HCT116 (cell line): ENCODE data around the gene S100A12. TPM values are rescaled to one million over a fixed set of nuclear protein-coding genes. Genes with fewer than 3 reads are reported as not detected.

Source experiments
- ATAC-seq: fragments of 200-7000 bp; cut with Tn5 transposase; 2 replicates; pipeline ENCODE4 v1.9.1; 2020; ENCODE audit warnings: mild to moderate bottlenecking, moderate library complexity
- BruUV-seq: library from RNA; stranded (reverse); fragments of 400-500 nt; replicated peaks from 2 replicates; lab custom pipeline; 2021; lab: Mats Ljungman, UMichigan
- CTCF ChIA-PET: fragments of 300-600 bp; sonication (Branson Sonifier 250); formaldehyde crosslinking; loops from one replicate; lab custom pipeline; 2021; ENCODE audit warnings: antibody characterized with exemption; lab: Charles Lee
- POLR2A ChIA-PET: fragments of 300-600, 350-600 bp; sonication (Branson Sonifier 250); formaldehyde crosslinking; loops from one replicate; lab custom pipeline; 2021; ENCODE audit warnings: antibody characterized with exemption; lab: Charles Lee
- RAD21 ChIA-PET, 2 experiments: fragments of 300-600 bp; sonication (Branson Sonifier 250); formaldehyde crosslinking; loops; one replicate each; lab custom pipeline; 2023; ENCODE audit warnings: low total read pairs in 2 of 2; ENCODE audit not compliant: uncharacterized antibody in 2 of 2, unreplicated experiment in 2 of 2, low non-redundant PET in 1 of 2; lab: Charles Lee
- DNase-seq: peaks from one replicate; pipeline ENCODE4 v3.0.0-alpha.2; 2010; ENCODE audit warnings: low read depth, low spot score
- H2AFZ ChIP-seq: fragments of 200-600 bp; shearing (Covaris generic), sonication (generic); 2 replicates; pipeline ENCODE4 v1.6.1; 2017; ENCODE audit warnings: low read depth, mixed run types, mixed read lengths, antibody characterized with exemption, low read length; ENCODE audit not compliant: poor library complexity, severe bottlenecking
- H3K27ac ChIP-seq: 2 replicates; pipeline ENCODE4 v1.5.1; 2012; ENCODE audit warnings: low read depth, low read length
- H3K27me3 ChIP-seq: fragments of 200-600 bp; sonication (generic); 2 replicates; pipeline ENCODE4 v1.6.1; 2016; ENCODE audit warnings: mixed run types, low read length, mixed read lengths; ENCODE audit not compliant: insufficient read depth
- H3K36me3 ChIP-seq, 2 experiments: fragments of 200-500 bp in 1 of 2; fragments of 200-600 bp in 1 of 2; sonication (Bioruptor generic) in 1 of 2; sonication (generic) in 1 of 2; 2 replicates each; pipeline versions ENCODE4 v1.5.1 to v1.6.1; 2014 to 2016; ENCODE audit warnings: low read length in 2 of 2, inconsistent platforms in 1 of 2, mixed read lengths in 1 of 2, mixed run types in 1 of 2; ENCODE audit not compliant: insufficient read depth in 2 of 2, control insufficient read depth in 1 of 2
- H3K4me1 ChIP-seq, 2 experiments: fragments of 200-600 bp in 1 of 2; sonication (generic) in 1 of 2; 2 replicates each; pipeline versions ENCODE4 v1.5.1 to v1.6.1; 2012 to 2017; ENCODE audit warnings: low read length in 2 of 2, inconsistent platforms in 1 of 2, mild to moderate bottlenecking in 1 of 2, mixed read lengths in 1 of 2, mixed run types in 1 of 2, moderate library complexity in 1 of 2; ENCODE audit not compliant: insufficient read depth in 2 of 2, control insufficient read depth in 1 of 2
- H3K4me2 ChIP-seq: fragments of 200-600 bp; sonication (generic); 2 replicates; pipeline ENCODE4 v1.6.1; 2017; ENCODE audit warnings: mixed run types, low read length, mixed read lengths
- H3K4me3 ChIP-seq, 2 experiments: fragments of 200-600 bp in 1 of 2; sonication (generic) in 1 of 2; replicated peaks in 1 of 2; 2 replicates each; pipeline ENCODE4 v1.5.1; 2011 to 2016; ENCODE audit warnings: low read length in 2 of 2, control low read depth in 1 of 2, low read depth in 1 of 2, mild to moderate bottlenecking in 1 of 2, mixed read lengths in 1 of 2, mixed run types in 1 of 2
- H3K79me2 ChIP-seq: fragments of 200-600 bp; sonication (generic); 2 replicates; pipeline ENCODE4 v1.6.1; 2017; ENCODE audit warnings: mild to moderate bottlenecking, mixed run types, low read length, moderate library complexity, mixed read lengths; ENCODE audit not compliant: insufficient read depth
- H3K9ac ChIP-seq: fragments of 200-600 bp; sonication (generic); 2 replicates; pipeline ENCODE4 v1.6.1; 2016; ENCODE audit warnings: low read length, mixed read lengths
- H3K9me2 ChIP-seq: fragments of 200-600 bp; sonication (generic), shearing (Covaris generic); 2 replicates; pipeline ENCODE4 v1.6.1; 2017; ENCODE audit warnings: mixed run types, mild to moderate bottlenecking, moderate library complexity; ENCODE audit not compliant: insufficient read depth
- H3K9me3 ChIP-seq, 2 experiments: fragments of 200-500 bp in 1 of 2; fragments of 200-600 bp in 1 of 2; sonication (Bioruptor generic) in 1 of 2; sonication (generic) in 1 of 2; 2 replicates each; pipeline ENCODE4 v1.6.1; 2014 to 2017; ENCODE audit warnings: low read length in 2 of 2, mixed read lengths in 2 of 2, inconsistent platforms in 1 of 2, low read depth in 1 of 2, mild to moderate bottlenecking in 1 of 2, mixed run types in 1 of 2, moderate library complexity in 1 of 2; ENCODE audit not compliant: control insufficient read depth in 1 of 2, insufficient read depth in 1 of 2
- H4K20me1 ChIP-seq: fragments of 200-600 bp; sonication (generic), shearing (Covaris generic); 2 replicates; pipeline ENCODE4 v1.6.1; 2017; ENCODE audit warnings: mixed run types, mild to moderate bottlenecking, moderate library complexity; ENCODE audit not compliant: insufficient read depth
- EZH2phosphoT487 ChIP-seq: fragments of 200-600 bp; IDR thresholded peaks from 2 replicates; pipeline ENCODE4 v1.6.1; 2018; ENCODE audit warnings: antibody characterized with exemption, borderline replicate concordance
- JUND ChIP-seq: IDR thresholded peaks from 2 replicates; pipeline ENCODE4 v1.6.1; 2012
- POLR2A ChIP-seq: IDR thresholded peaks from 2 replicates; pipeline ENCODE4 v1.7.0; 2011; ENCODE audit warnings: borderline replicate concordance; ENCODE audit not compliant: insufficient read depth, insufficient read length; ENCODE audit errors: extremely low read depth
- POLR2AphosphoS5 ChIP-seq: IDR thresholded peaks from 2 replicates; pipeline ENCODE4 v1.6.1; 2011; ENCODE audit warnings: mild to moderate bottlenecking, low read depth, low read length, moderate library complexity
- RAD21 ChIP-seq: IDR thresholded peaks from 2 replicates; pipeline ENCODE4 v1.6.1; 2012; ENCODE audit warnings: low read depth, mild to moderate bottlenecking
- REST ChIP-seq: IDR thresholded peaks from 2 replicates; pipeline ENCODE4 v1.6.1; 2012; ENCODE audit warnings: low read depth
- SRF ChIP-seq: IDR thresholded peaks from 2 replicates; pipeline ENCODE4 v1.6.1; 2012; ENCODE audit warnings: low read depth
- YY1 ChIP-seq: IDR thresholded peaks from 2 replicates; pipeline ENCODE4 v1.6.1; 2011; ENCODE audit warnings: low read length, low read depth, moderate library complexity, mild to moderate bottlenecking; ENCODE audit not compliant: insufficient replicate concordance; ENCODE audit errors: extremely low read depth
- intact Hi-C: fragments of 100-400 bp; cut with micrococcal nuclease; formaldehyde crosslinking; loops from 2 replicates; pipeline ENCODE4 v1.10.0; 2022
- total RNA-seq: library from RNA; stranded (reverse); gene quantifications from one replicate; pipeline ENCODE4 v1.2.1, GENCODE V29; 2021; ENCODE audit not compliant: unreplicated experiment

S100A12 gene
- total RNA-seq, 1 experiment from 2014 or later: not detected

DNA sequence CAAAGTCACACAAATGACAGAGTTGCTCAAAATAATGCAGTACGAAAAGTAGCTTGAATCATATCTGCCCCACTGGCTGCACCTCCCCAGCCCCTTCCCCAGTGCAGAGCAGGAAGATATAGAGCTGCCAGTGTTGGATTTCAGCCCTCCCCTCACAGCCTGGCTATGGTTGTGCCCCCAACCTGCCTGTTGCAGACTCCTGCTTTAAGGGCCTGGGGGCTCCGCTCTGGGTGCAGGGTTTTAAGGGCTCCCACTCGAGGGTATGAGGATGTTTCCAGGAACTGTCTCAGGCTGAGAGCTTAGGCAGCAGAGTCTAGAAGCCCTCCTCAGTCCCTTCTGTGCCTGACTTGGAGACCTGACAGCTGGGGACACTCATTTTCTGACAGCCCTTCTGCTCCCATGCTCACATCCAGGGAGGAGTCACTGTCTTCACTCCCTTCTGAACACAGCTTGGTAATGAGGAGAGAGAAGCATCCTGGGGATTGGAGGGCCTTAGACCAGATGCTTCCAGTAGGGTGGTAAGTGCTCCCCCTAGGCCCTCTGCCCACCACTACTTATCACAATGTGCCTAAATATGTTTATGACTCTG, 13.1 kb downstream of the S100A12 start:
- H3K9me3 ChIP-seq: no peaks in the 10 kb centered on the region
- H3K36me3 ChIP-seq: no peaks in the 10 kb centered on the region
- no peak for DNase-seq
- POLR2A ChIA-PET: no interaction called here
- H3K4me2 ChIP-seq: no peak overlapping the region
- no peaks in the 10 kb centered on the region for H3K79me2 ChIP-seq
- CTCF ChIA-PET: interaction anchor here (1.4 kb wide), 1 partner anchor 10 kb away, joined by 3 read pairs; no protein-coding TSS in a partner anchor
- no peak overlapping the region for H3K27ac ChIP-seq
- no peaks in the 10 kb centered on the region for H4K20me1 ChIP-seq
- intact Hi-C loops: no loop called here
- H2AFZ ChIP-seq: no peak overlapping the region
- RAD21 ChIA-PET: no interaction called here
- H3K27me3 ChIP-seq: peaks cover 27% of the 10 kb centered on the region
- no peak overlapping the region for H3K4me3 ChIP-seq
- H3K4me1 ChIP-seq: no peaks in the 10 kb centered on the region
- TF ChIP-seq POLR2AphosphoS5 (no peak), RAD21 (no peak), EZH2phosphoT487 (no peak), REST (no peak), POLR2A (no peak), JUND (no peak), YY1 (no peak), SRF (no peak)
- BruUV-seq: no TSS peak
- no peak overlapping the region for H3K9ac ChIP-seq
- H3K9me2 ChIP-seq: no peaks in the 10 kb centered on the region
- ATAC-seq: no peak
